GM12878 (cell line): ENCODE results near the gene COMT.

Experiments
- CREB1 ChIP-seq: IDR thresholded peaks from 2 replicates; pipeline ENCODE4 v1.6.1; 2012; ENCODE audit warnings: low read depth, mild to moderate bottlenecking, inconsistent platforms
- HDAC2 ChIP-seq: fragments of 200-600 bp; sonication (generic); IDR thresholded peaks from 2 replicates; pipeline ENCODE4 v1.6.1; 2017
- POLR2A ChIP-seq: IDR thresholded peaks from 2 replicates; pipeline ENCODE4 v1.6.1; 2011; ENCODE audit warnings: low read depth, mild to moderate bottlenecking, low read length
- TF ChIP-seq, protein P1 (sequence below), 3 experiments: IDR thresholded peaks in 2 of 3; conservative IDR thresholded peaks in 1 of 3; 2 replicates each; pipeline ENCODE4 v1.5.1; 2011; ENCODE audit warnings: low read depth in 3 of 3, low read length in 3 of 3, mild to moderate bottlenecking in 3 of 3, control low read depth in 2 of 3, moderate library complexity in 2 of 3, inconsistent platforms in 1 of 3, mixed read lengths in 1 of 3; ENCODE audit not compliant: control insufficient read depth in 2 of 3, insufficient read depth in 1 of 3; ENCODE audit errors: extremely low read depth in 1 of 3

DNA sequence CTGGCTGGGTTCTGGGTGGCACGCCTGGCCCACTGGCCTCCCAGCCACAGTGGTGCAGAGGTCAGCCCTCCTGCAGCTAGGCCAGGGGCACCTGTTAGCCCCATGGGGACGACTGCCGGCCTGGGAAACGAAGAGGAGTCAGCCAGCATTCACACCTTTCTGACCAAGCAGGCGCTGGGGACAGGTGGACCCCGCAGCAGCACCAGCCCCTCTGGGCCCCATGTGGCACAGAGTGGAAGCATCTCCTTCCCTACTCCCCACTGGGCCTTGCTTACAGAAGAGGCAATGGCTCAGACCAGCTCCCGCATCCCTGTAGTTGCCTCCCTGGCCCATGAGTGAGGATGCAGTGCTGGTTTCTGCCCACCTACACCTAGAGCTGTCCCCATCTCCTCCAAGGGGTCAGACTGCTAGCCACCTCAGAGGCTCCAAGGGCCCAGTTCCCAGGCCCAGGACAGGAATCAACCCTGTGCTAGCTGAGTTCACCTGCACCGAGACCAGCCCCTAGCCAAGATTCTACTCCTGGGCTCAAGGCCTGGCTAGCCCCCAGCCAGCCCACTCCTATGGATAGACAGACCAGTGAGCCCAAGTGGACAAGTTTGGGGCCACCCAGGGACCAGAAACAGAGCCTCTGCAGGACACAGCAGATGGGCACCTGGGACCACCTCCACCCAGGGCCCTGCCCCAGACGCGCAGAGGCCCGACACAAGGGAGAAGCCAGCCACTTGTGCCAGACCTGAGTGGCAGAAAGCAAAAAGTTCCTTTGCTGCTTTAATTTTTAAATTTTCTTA lies 27.8 kb downstream of the COMT start:
- no peak for TF ChIP-seq CREB1
- TF ChIP-seq HDAC2 = no peak
- TF ChIP-seq, protein P1, sequence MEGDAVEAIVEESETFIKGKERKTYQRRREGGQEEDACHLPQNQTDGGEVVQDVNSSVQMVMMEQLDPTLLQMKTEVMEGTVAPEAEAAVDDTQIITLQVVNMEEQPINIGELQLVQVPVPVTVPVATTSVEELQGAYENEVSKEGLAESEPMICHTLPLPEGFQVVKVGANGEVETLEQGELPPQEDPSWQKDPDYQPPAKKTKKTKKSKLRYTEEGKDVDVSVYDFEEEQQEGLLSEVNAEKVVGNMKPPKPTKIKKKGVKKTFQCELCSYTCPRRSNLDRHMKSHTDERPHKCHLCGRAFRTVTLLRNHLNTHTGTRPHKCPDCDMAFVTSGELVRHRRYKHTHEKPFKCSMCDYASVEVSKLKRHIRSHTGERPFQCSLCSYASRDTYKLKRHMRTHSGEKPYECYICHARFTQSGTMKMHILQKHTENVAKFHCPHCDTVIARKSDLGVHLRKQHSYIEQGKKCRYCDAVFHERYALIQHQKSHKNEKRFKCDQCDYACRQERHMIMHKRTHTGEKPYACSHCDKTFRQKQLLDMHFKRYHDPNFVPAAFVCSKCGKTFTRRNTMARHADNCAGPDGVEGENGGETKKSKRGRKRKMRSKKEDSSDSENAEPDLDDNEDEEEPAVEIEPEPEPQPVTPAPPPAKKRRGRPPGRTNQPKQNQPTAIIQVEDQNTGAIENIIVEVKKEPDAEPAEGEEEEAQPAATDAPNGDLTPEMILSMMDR (IDR thresholded peaks at IDR 0.05 in 2 of 3, conservative IDR thresholded peaks at IDR 0.05 in 1 of 3; ENCODE audit: control insufficient read depth in 2 of 3, extremely low read depth in 1 of 3, insufficient read depth in 1 of 3, low read depth in 3 of 3, low read length in 3 of 3) = no peak
- no peak; the same call in 1 of the 2 replicates for TF ChIP-seq POLR2A
